Spleen (tissue), 11 donors: Measurements from ENCODE around the gene RGL1. TPM values are rescaled to one million over a fixed set of nuclear protein-coding genes. Genes with fewer than 3 reads are reported as not detected.

Source experiments
- DNase-seq: peaks from one replicate; pipeline ENCODE4 v3.0.0-alpha.2; 2020
- H3K27ac ChIP-seq, 8 donors: fragments of 200-600 bp; sonication (generic) in 7 of 8; 1 replicate in 4 of 8; 2 replicates in 4 of 8; pipeline versions ENCODE4 v1.5.0 to v1.8.0; 2016 to 2021; ENCODE audit warnings: inconsistent platforms in 4 of 8, mild to moderate bottlenecking in 4 of 8, moderate library complexity in 1 of 8
- H3K27me3 ChIP-seq, 7 donors: fragments of 200-600 bp; sonication (generic) in 6 of 7; replicated peaks in 1 of 7; 1 replicate in 4 of 7; 2 replicates in 3 of 7; pipeline versions ENCODE4 v1.5.0 to v1.8.0; 2016 to 2021; ENCODE audit warnings: inconsistent platforms in 3 of 7, mild to moderate bottlenecking in 1 of 7
- H3K36me3 ChIP-seq, 6 donors: fragments of 200-600 bp; sonication (generic) in 5 of 6; 1 replicate in 4 of 6; 2 replicates in 2 of 6; pipeline versions ENCODE4 v1.5.0 to v1.8.0; 2016 to 2021; ENCODE audit warnings: inconsistent platforms in 2 of 6
- H3K4me1 ChIP-seq, 6 donors: fragments of 200-600 bp; sonication (generic) in 5 of 6; 1 replicate in 3 of 6; 2 replicates in 3 of 6; pipeline versions ENCODE4 v1.5.0 to v1.8.0; 2016 to 2021; ENCODE audit warnings: inconsistent platforms in 3 of 6
- H3K4me3 ChIP-seq, 8 donors: fragments of 200-600 bp; sonication (generic) in 7 of 8; 1 replicate in 4 of 8; 2 replicates in 4 of 8; pipeline versions ENCODE4 v1.5.0 to v1.8.0; 2016 to 2021; ENCODE audit warnings: inconsistent platforms in 4 of 8, mild to moderate bottlenecking in 4 of 8, moderate library complexity in 2 of 8
- H3K9me3 ChIP-seq, 8 donors: fragments of 200-600 bp; sonication (generic) in 7 of 8; 1 replicate in 4 of 8; 2 replicates in 4 of 8; pipeline versions ENCODE4 v1.5.0 to v1.8.0; 2016 to 2021; ENCODE audit warnings: inconsistent platforms in 4 of 8
- POLR2A ChIP-seq, 3 donors: fragments of 450-650 bp; IDR thresholded peaks; one replicate each; pipeline ENCODE4 v1.5.1; 2017; ENCODE audit warnings: antibody characterized with exemption in 3 of 3, mild to moderate bottlenecking in 1 of 3
- POLR2AphosphoS5 ChIP-seq, 3 donors: sonication (generic); formaldehyde crosslinking; IDR thresholded peaks; one replicate each; pipeline ENCODE4 v1.5.1; 2017; ENCODE audit warnings: antibody characterized with exemption in 3 of 3
- WGBS, 5 donors: extraction: QIAGEN DNeasy Blood & Tissue Kit in 3 of 5; methylation state at CpG; one replicate each; pipeline versions ENCODE4 v1.1.5 to v1.1.7; 2013 to 2018; 5-methylcytosine and 5-hydroxymethylcytosine counted together
- intact Hi-C: fragments of 100-400 bp; cut with DNase I; formaldehyde crosslinking; loops from one replicate; pipeline ENCODE4 v1.15.0; 2023; ENCODE audit warnings: low total_unique reads
- polyA plus RNA-seq, 3 donors: library from polyadenylated mRNA; stranded (reverse); fragments of 200-250 nt; gene quantifications; one replicate each; pipeline ENCODE4 v1.2.1, GENCODE V29; 2013
- total RNA-seq, 7 donors: library from RNA; depleted of rRNA in 3 of 7; stranded (reverse); fragments of >200 nt in 3 of 7; fragmentation: NEBNext Ultra II Directional in 4 of 7; extraction: Animal tissue kit (Norgen Biotek cat#: 25700) in 4 of 7; gene quantifications; one replicate each; pipeline versions ENCODE4 v1.1.0 to v1.2.1, GENCODE V29; 2016 to 2021
- TF ChIP-seq, protein P1 (sequence below), 11 experiments: fragments of 200-600 bp in 7 of 11; fragments of 450-650 bp in 4 of 11; sonication (generic) in 4 of 11; IDR thresholded peaks in 8 of 11; conservative IDR thresholded peaks in 3 of 11; 1 replicate in 7 of 11; 2 replicates in 4 of 11; pipeline versions ENCODE4 v1.4.0 to v1.8.0; 2016 to 2021; ENCODE audit warnings: antibody characterized with exemption in 11 of 11, inconsistent platforms in 4 of 11, mild to moderate bottlenecking in 1 of 11
- donor health status: healthy with polysubstance abuse.
- donor health status: DM: no; HTN: no; CAD: no; lungs with moderate emphysema.
- donor health status: DM: no; HTN: no; CAD: no.
- donor health status: Bipolar disorder and iron deficiency.
- donor health status: healthy.
- donor health status: DM: no; HTN: no; CAD: no.
- donor health status: DM: yes; HTN: yes; CAD: no.

The RGL1 gene
- total and polyA plus RNA-seq, 10 donors = 14.3 to 126 (median 71.4) TPM

DNA sequence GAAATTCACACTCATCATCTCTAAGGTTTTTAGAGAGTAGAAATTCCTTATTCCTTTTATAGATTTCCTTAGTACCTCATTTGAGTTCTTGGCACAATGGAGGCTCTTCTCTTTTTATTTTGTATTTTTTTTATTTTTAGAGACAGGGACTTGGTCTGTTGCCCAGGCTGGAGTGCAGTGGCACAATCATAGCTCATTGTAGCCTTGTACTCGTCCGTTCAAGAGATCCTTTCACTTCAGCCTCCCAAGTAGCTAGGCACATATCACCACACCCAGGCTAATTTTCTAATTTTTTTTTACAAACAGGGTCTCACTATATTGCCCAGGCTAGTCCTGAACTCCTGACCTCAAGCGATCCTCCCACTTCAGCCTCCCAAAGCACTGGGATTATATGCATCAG, 29.6 kb downstream of the RGL1 start:
- no peak for TF ChIP-seq POLR2A (IDR thresholded peaks at IDR 0.05)
- TF ChIP-seq, protein P1, sequence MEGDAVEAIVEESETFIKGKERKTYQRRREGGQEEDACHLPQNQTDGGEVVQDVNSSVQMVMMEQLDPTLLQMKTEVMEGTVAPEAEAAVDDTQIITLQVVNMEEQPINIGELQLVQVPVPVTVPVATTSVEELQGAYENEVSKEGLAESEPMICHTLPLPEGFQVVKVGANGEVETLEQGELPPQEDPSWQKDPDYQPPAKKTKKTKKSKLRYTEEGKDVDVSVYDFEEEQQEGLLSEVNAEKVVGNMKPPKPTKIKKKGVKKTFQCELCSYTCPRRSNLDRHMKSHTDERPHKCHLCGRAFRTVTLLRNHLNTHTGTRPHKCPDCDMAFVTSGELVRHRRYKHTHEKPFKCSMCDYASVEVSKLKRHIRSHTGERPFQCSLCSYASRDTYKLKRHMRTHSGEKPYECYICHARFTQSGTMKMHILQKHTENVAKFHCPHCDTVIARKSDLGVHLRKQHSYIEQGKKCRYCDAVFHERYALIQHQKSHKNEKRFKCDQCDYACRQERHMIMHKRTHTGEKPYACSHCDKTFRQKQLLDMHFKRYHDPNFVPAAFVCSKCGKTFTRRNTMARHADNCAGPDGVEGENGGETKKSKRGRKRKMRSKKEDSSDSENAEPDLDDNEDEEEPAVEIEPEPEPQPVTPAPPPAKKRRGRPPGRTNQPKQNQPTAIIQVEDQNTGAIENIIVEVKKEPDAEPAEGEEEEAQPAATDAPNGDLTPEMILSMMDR (IDR thresholded peaks at IDR 0.05 in 8 of 11, conservative IDR thresholded peaks at IDR 0.05 in 3 of 11) = no peak
- no peak for TF ChIP-seq POLR2AphosphoS5 (IDR thresholded peaks at IDR 0.05)
- intact Hi-C loops = no loop called here
- 61 to 88% (median 80%) methylated on average over 3 of the region's 3 CpGs for WGBS, 5 donors
- no peak overlapping the region for H3K4me3 ChIP-seq
- H3K27ac ChIP-seq = peak overlapping the region in 4 of 8 donors; percentile 20 to 53 (median 25)
- no peaks in the 10 kb centered on the region for H3K27me3 ChIP-seq
- no peak for DNase-seq
- peaks cover 0 to 5% (median 0%) of the 10 kb centered on the region in 6 donors for H3K36me3 ChIP-seq
- H3K4me1 ChIP-seq = peaks cover 0 to 38% (median 21%) of the 10 kb centered on the region in 6 donors
- H3K9me3 ChIP-seq = no peaks in the 10 kb centered on the region

- Histone ChIP-seq H3K27me3 (no peaks in the 10 kb centered on the region), H3K36me3 (peaks cover 0 to 5% (median 0%) of the 10 kb centered on the region in 6 donors), H3K4me3 (no peak overlapping the region), H3K4me1 (peaks cover 0 to 33% (median 19%) of the 10 kb centered on the region in 6 donors), H3K9me3 (no peaks in the 10 kb centered on the region), H3K27ac (no peak overlapping the region)
- DNase-seq = no peak
- TF ChIP-seq, protein P1 (IDR thresholded peaks at IDR 0.05 in 8 of 11, conservative IDR thresholded peaks at IDR 0.05 in 3 of 11) = no peak
- TF ChIP-seq POLR2AphosphoS5 (IDR thresholded peaks at IDR 0.05) = no peak
- TF ChIP-seq POLR2A (IDR thresholded peaks at IDR 0.05) = no peak
- WGBS, 5 donors = 86 to 92% (median 90%) methylated on average over 4 of the region's 4 CpGs
- intact Hi-C loops = no loop called here
Measured at GRCh38 chr1:183836598-183836997, 31.7 kb downstream of the RGL1 start.

DNA sequence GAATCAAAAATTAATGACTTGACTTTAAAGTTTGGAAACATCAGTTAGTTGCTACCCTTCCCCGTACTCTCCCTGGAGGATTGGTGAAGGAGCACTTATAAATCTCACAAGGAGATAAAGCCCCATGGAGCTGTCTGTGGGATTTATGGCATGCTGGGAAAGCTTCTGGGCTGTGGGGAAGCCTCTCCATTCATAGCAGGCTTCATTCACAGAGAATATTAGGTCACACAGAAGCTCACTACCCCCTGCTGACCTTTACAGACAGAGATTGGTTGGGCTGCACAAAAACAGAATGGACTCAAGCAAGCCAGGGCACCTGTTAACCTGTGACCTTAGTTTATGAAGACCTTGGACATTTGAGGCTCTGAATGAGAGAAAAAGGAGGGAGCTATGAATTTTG, 32.1 kb downstream of the RGL1 start:
- H3K4me1 ChIP-seq = peaks cover 0 to 38% (median 23%) of the 10 kb centered on the region in 6 donors
- no peaks in the 10 kb centered on the region for H3K27me3 ChIP-seq
- H3K4me3 ChIP-seq = no peak overlapping the region
- intact Hi-C loops = no loop called here
- WGBS, 5 donors = 77 to 94% (median 82%) methylated on average over 1 of the region's 1 CpG
- no peak for DNase-seq
- no peak overlapping the region for H3K27ac ChIP-seq
- TF ChIP-seq POLR2AphosphoS5 (IDR thresholded peaks at IDR 0.05) = no peak
- TF ChIP-seq, protein P1 (IDR thresholded peaks at IDR 0.05 in 8 of 11, conservative IDR thresholded peaks at IDR 0.05 in 3 of 11) = no peak
- no peak for TF ChIP-seq POLR2A (IDR thresholded peaks at IDR 0.05)
- H3K9me3 ChIP-seq = no peaks in the 10 kb centered on the region
- peaks cover 0 to 5% (median 0%) of the 10 kb centered on the region in 6 donors for H3K36me3 ChIP-seq

- Histone ChIP-seq H3K27me3 (no peaks in the 10 kb centered on the region), H3K4me3 (no peak overlapping the region), H3K27ac (peak overlapping the region in 3 of 8 donors; percentile 7 to 32 (median 15)), H3K4me1 (peaks cover 6 to 50% (median 32%) of the 10 kb centered on the region in 6 donors), H3K9me3 (no peaks in the 10 kb centered on the region), H3K36me3 (peaks cover 0 to 5% (median 0%) of the 10 kb centered on the region in 6 donors)
- intact Hi-C loops = no loop called here
- 43 to 66% (median 65%) methylated on average over 2 of the region's 2 CpGs for WGBS, 5 donors
- DNase-seq = no peak
- TF ChIP-seq POLR2AphosphoS5 (IDR thresholded peaks at IDR 0.05) = no peak
- TF ChIP-seq, protein P1 (IDR thresholded peaks at IDR 0.05 in 8 of 11, conservative IDR thresholded peaks at IDR 0.05 in 3 of 11) = no peak
- no peak for TF ChIP-seq POLR2A (IDR thresholded peaks at IDR 0.05)
Measured at GRCh38 chr1:183838221-183838620, 33.3 kb downstream of the RGL1 start.
